Osteoblast (primary cell): ENCODE data around the gene TACC2. TPM values are rescaled to one million over a fixed set of nuclear protein-coding genes. Genes with fewer than 3 reads are reported as not detected.

Experiments used
- DNase-seq: peaks from one replicate; pipeline ENCODE4 v3.0.0; 2011; ENCODE audit warnings: low spot score, mixed read lengths; ENCODE audit not compliant: insufficient read length; ENCODE audit errors: missing footprints
- H2AFZ ChIP-seq: 2 replicates; pipeline ENCODE4 v1.6.0; 2011; ENCODE audit warnings: mild to moderate bottlenecking, low read length
- H3K27ac ChIP-seq: 2 replicates; pipeline ENCODE4 v1.5.1; 2011; ENCODE audit warnings: mild to moderate bottlenecking, low read depth, low read length, moderate library complexity
- H3K27me3 ChIP-seq: 2 replicates; pipeline ENCODE4 v1.6.0; 2012; ENCODE audit warnings: mild to moderate bottlenecking, control low read depth, inconsistent platforms, low read length, moderate library complexity; ENCODE audit not compliant: insufficient read depth
- H3K36me3 ChIP-seq: 2 replicates; pipeline ENCODE4 v1.5.1; 2011; ENCODE audit warnings: mild to moderate bottlenecking, low read length, control low read depth, moderate library complexity; ENCODE audit not compliant: insufficient read depth
- H3K4me1 ChIP-seq: 2 replicates; pipeline ENCODE4 v1.5.1; 2011; ENCODE audit warnings: mild to moderate bottlenecking, low read length, control low read depth, moderate library complexity; ENCODE audit not compliant: insufficient read depth
- H3K4me2 ChIP-seq: 2 replicates; pipeline ENCODE4 v1.6.0; 2011; ENCODE audit warnings: mild to moderate bottlenecking, low read length; ENCODE audit not compliant: insufficient read depth
- H3K4me3 ChIP-seq: fragments of 200-600 bp; sonication (generic); 3 replicates; pipeline ENCODE4 v1.5.1; 2012; ENCODE audit warnings: mild to moderate bottlenecking, low read length, inconsistent platforms; ENCODE audit not compliant: insufficient read depth
- H3K79me2 ChIP-seq: 2 replicates; pipeline ENCODE4 v1.6.0; 2012; ENCODE audit warnings: mild to moderate bottlenecking, low read length, control low read depth, inconsistent platforms; ENCODE audit not compliant: insufficient read depth
- H3K9me3 ChIP-seq: 2 replicates; pipeline ENCODE4 v1.5.1; 2011; ENCODE audit warnings: low read depth, low read length, control low read depth
- H4K20me1 ChIP-seq: 2 replicates; pipeline ENCODE4 v1.6.0; 2012; ENCODE audit warnings: mild to moderate bottlenecking, low read length, control low read depth; ENCODE audit not compliant: insufficient read depth
- total RNA-seq: library from RNA; depleted of rRNA; stranded (reverse); fragments of >200 nt; gene quantifications from 2 replicates; pipeline ENCODE4 v1.2.3, GENCODE V29; 2012
- TF ChIP-seq, protein P1 (sequence below): IDR thresholded peaks from 2 replicates; pipeline ENCODE4 v1.5.1; 2011; ENCODE audit warnings: mild to moderate bottlenecking, low read depth, low read length, moderate library complexity; ENCODE audit errors: extremely low read depth

The TACC2 gene
- total RNA-seq, 1 donor = 5.8 TPM

DNA sequence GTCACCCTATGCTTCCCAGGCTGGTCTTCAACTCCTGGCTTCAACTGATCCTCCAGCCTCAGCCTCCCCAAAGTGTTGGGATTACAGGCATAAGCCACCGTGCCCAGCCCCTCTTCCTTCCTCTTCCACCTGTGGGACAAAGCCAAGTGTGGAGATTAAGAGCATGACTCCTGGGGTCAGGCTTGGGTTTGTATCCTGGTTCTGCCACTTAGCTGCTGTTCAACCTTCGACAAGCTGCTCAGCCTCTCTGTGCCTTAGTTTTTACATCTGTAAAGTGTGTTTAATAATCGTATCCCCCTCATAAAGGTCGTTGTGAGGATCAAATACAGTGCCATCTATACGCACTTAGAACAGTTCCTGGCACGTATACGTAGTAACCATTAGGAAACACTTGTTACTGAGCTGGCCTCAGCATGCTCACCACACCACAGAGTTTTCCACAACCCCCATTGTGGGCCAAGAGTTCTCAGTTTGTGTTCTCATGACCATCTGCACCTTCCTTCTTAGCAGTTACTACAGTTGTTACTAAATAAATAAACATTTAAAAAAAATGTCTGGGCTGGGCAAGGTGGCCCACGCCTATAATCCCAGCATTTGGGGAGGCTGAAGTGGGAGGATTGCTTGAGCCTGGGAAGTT is 141.6 kb downstream of the TACC2 start:
- no peak for DNase-seq
- Histone ChIP-seq H2AFZ (no peak overlapping the region), H4K20me1 (peaks cover 23% of the 10 kb centered on the region), H3K27me3 (no peaks in the 10 kb centered on the region), H3K4me1 (peaks cover 10% of the 10 kb centered on the region), H3K79me2 (peaks cover 5% of the 10 kb centered on the region), H3K27ac (no peak overlapping the region), H3K36me3 (no peaks in the 10 kb centered on the region), H3K4me2 (no peak overlapping the region), H3K9me3 (no peaks in the 10 kb centered on the region), H3K4me3 (no peak overlapping the region)
- TF ChIP-seq, protein P1, sequence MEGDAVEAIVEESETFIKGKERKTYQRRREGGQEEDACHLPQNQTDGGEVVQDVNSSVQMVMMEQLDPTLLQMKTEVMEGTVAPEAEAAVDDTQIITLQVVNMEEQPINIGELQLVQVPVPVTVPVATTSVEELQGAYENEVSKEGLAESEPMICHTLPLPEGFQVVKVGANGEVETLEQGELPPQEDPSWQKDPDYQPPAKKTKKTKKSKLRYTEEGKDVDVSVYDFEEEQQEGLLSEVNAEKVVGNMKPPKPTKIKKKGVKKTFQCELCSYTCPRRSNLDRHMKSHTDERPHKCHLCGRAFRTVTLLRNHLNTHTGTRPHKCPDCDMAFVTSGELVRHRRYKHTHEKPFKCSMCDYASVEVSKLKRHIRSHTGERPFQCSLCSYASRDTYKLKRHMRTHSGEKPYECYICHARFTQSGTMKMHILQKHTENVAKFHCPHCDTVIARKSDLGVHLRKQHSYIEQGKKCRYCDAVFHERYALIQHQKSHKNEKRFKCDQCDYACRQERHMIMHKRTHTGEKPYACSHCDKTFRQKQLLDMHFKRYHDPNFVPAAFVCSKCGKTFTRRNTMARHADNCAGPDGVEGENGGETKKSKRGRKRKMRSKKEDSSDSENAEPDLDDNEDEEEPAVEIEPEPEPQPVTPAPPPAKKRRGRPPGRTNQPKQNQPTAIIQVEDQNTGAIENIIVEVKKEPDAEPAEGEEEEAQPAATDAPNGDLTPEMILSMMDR = no peak

DNA sequence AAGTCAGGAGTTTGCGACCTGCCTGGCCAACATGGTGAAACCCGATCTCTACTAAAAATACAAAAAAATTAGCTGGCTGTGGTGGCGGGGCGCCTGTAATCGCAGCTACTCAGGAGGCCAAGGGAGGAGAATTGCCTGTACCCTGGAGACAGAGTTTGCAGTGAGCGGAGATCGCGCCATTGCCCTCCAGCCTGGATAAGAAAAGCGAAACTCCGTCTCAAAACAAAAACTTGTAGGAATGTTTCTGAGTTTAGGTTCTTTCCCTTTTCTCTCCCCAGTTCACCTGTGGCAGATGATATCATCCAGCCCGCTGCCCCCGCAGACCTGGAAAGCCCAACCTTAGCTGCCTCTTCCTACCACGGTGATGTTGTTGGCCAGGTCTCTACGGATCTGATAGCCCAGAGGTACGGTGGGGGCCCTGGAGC is 143.4 kb downstream of the TACC2 start:
- H3K4me1 ChIP-seq = peaks cover 6% of the 10 kb centered on the region
- no peak overlapping the region for H3K27ac ChIP-seq
- H3K4me3 ChIP-seq = no peak overlapping the region
- peaks cover 5% of the 10 kb centered on the region for H3K79me2 ChIP-seq
- H2AFZ ChIP-seq = no peak overlapping the region
- TF ChIP-seq, protein P1 = no peak
- DNase-seq = no peak
- H3K27me3 ChIP-seq = no peaks in the 10 kb centered on the region
- no peak overlapping the region for H3K4me2 ChIP-seq
- H3K9me3 ChIP-seq = no peaks in the 10 kb centered on the region
- H4K20me1 ChIP-seq = peaks cover 18% of the 10 kb centered on the region
- H3K36me3 ChIP-seq = no peaks in the 10 kb centered on the region

DNA sequence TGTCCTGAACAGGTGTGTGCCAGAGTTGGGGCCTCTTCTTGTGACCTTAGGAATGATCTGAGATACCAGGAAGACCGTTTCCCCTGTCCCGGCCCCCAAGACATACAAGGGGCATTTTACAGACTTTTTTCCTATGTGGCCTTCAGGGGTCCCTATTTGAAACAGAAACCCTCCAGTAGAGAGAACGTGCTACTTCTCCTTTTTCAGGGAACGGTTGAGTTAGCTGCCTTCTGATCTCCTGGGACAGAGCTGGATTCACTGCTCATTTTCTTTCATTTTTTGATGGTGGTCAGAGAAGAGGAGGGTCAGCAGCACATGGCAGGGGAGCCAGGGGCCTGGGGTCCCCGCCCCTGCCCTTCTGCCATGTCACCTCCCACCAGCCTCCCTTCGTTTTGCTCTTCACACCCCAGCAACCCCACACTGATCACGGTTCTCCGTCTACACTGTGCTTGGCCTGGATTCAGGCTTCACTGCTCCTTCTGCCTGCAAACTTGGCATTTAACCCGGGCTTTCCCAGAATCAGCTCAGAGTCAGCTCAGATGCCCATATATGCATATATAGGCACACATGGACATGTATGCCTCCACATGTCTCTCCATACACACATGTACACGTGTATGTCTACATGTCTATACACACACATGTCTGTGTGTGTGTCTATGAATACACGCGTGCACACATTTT is 144.1 kb downstream of the TACC2 start:
- no peaks in the 10 kb centered on the region for H3K36me3 ChIP-seq
- no peaks in the 10 kb centered on the region for H3K4me1 ChIP-seq
- DNase-seq = peak; percentile 64
- peaks cover 13% of the 10 kb centered on the region for H4K20me1 ChIP-seq
- H3K9me3 ChIP-seq = no peaks in the 10 kb centered on the region
- H3K4me2 ChIP-seq = no peak overlapping the region
- H3K27me3 ChIP-seq = no peaks in the 10 kb centered on the region
- H3K79me2 ChIP-seq = peaks cover 5% of the 10 kb centered on the region
- H3K27ac ChIP-seq = no peak overlapping the region
- no peak overlapping the region for H2AFZ ChIP-seq
- TF ChIP-seq, protein P1 = no peak
- no peak overlapping the region for H3K4me3 ChIP-seq

DNA sequence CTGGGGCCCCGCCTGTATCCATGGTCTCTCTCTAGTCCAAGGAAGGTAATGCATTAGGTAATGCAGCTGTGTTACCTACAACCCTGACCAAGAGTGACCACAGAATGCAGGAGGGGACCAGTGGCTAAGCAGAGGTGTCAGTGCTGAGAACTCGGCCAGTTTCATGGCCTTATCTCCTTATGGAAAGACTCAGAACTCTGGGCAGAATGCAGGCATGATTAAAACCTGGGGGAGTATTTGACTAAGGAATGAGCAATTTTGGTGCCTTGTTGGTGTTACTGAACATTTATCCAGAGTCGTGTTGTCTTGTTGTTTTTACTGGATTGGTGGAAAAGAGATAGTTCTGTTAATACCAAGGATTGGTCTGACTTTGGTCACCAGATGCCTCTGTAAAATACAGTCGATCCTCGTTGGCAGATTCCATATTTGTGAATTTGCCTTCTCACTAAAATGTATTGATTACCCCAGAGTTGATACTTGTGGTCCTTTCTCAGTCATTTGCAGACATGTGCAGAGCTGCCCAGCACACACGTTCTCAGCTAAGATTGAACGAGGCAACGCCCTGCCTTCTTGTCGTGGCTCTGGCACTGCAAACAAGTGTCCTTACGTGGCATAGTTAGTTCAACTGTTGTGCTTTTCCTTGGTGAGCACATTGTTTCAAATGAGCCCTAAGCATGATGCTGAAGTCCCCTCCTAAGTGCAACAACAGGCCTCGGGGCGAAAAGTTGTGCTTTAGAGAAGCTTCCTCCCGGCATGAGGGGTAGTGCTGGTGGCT is 146.5 kb downstream of the TACC2 start:
- H3K4me1 ChIP-seq = peaks cover 3% of the 10 kb centered on the region
- no peaks in the 10 kb centered on the region for H3K36me3 ChIP-seq
- no peak overlapping the region for H2AFZ ChIP-seq
- H3K4me3 ChIP-seq = no peak overlapping the region
- H3K27ac ChIP-seq = no peak overlapping the region
- H4K20me1 ChIP-seq = peaks cover 8% of the 10 kb centered on the region
- H3K27me3 ChIP-seq = no peaks in the 10 kb centered on the region
- no peaks in the 10 kb centered on the region for H3K9me3 ChIP-seq
- DNase-seq = no peak
- TF ChIP-seq, protein P1 = no peak
- no peaks in the 10 kb centered on the region for H3K79me2 ChIP-seq
- H3K4me2 ChIP-seq = no peak overlapping the region
